SK-N-SH (cell line): ENCODE data around the gene ZFP36L1. TPM values are rescaled to one million over a fixed set of nuclear protein-coding genes. Genes with fewer than 3 reads are reported as not detected.

Source experiments
- CTCF ChIA-PET: fragments of 300-600, 350-600 bp; formaldehyde crosslinking; extraction: SDS; loops from one replicate; lab custom pipeline; 2021; lab: Yijun Ruan, JAX
- POLR2A ChIA-PET: fragments of 350-600 bp; sonication (Branson Sonifier 250); formaldehyde crosslinking; extraction: SDS; loops from one replicate; lab custom pipeline; 2020; ENCODE audit warnings: antibody characterized with exemption, inconsistent platforms; lab: Yijun Ruan, JAX
- DNase-seq: peaks from one replicate; pipeline ENCODE4 v3.0.0; 2012
- H2AFZ ChIP-seq: fragments of 200-600 bp; sonication (generic); 2 replicates; pipeline ENCODE4 v1.8.1; 2016; ENCODE audit warnings: antibody characterized with exemption, mild to moderate bottlenecking, low read depth
- H3F3A ChIP-seq: fragments of 200-600 bp; sonication (generic); replicated peaks from 2 replicates; pipeline ENCODE3; 2016; ENCODE audit warnings: antibody characterized with exemption, mild to moderate bottlenecking; ENCODE audit not compliant: insufficient read depth
- H3K27ac ChIP-seq, 2 experiments: fragments of 200-500 bp in 1 of 2; fragments of 200-600 bp in 1 of 2; sonication (Bioruptor generic) in 1 of 2; sonication (generic), shearing (Covaris generic) in 1 of 2; 2 replicates each; pipeline versions ENCODE4 v1.5.1 to v1.6.1; 2014 to 2016; ENCODE audit warnings: low read depth in 2 of 2, inconsistent platforms in 1 of 2, low read length in 1 of 2, mild to moderate bottlenecking in 1 of 2, mixed read lengths in 1 of 2
- H3K27me3 ChIP-seq: fragments of 200-600 bp; sonication (generic), shearing (Covaris generic); 2 replicates; pipeline ENCODE4 v1.6.1; 2016; ENCODE audit warnings: mixed run types; ENCODE audit not compliant: insufficient read depth
- H3K36me3 ChIP-seq, 2 experiments: fragments of 200-500 bp in 1 of 2; fragments of 200-600 bp in 1 of 2; sonication (Bioruptor generic) in 1 of 2; sonication (generic) in 1 of 2; replicated peaks in 1 of 2; 2 replicates each; pipeline versions ENCODE3 to v1.5.1; 2014 to 2016; ENCODE audit warnings: low read length in 1 of 2, mild to moderate bottlenecking in 1 of 2; ENCODE audit not compliant: insufficient read depth in 2 of 2, control insufficient read depth in 1 of 2
- H3K4me1 ChIP-seq, 2 experiments: fragments of 200-500 bp in 1 of 2; fragments of 200-600 bp in 1 of 2; sonication (Bioruptor generic) in 1 of 2; sonication (generic), shearing (Covaris generic) in 1 of 2; 2 replicates each; pipeline versions ENCODE4 v1.5.1 to v1.6.1; 2014 to 2016; ENCODE audit warnings: low read depth in 1 of 2, low read length in 1 of 2, mixed run types in 1 of 2; ENCODE audit not compliant: insufficient read depth in 2 of 2, control insufficient read depth in 1 of 2
- H3K4me2 ChIP-seq: fragments of 200-600 bp; sonication (generic), shearing (Covaris generic); 2 replicates; pipeline ENCODE4 v1.6.1; 2017; ENCODE audit warnings: mixed run types
- H3K4me3 ChIP-seq, 2 experiments: fragments of 200-500 bp in 1 of 2; fragments of 200-600 bp in 1 of 2; sonication (Bioruptor generic) in 1 of 2; sonication (generic), shearing (Covaris generic) in 1 of 2; 2 replicates each; pipeline versions ENCODE4 v1.5.1 to v1.8.1; 2014 to 2016; ENCODE audit warnings: low read depth in 2 of 2, inconsistent platforms in 1 of 2, low read length in 1 of 2, mild to moderate bottlenecking in 1 of 2, mixed read lengths in 1 of 2, moderate library complexity in 1 of 2
- H3K79me2 ChIP-seq: fragments of 200-600 bp; sonication (generic); 2 replicates; pipeline ENCODE4 v1.8.1; 2017; ENCODE audit warnings: mild to moderate bottlenecking; ENCODE audit not compliant: insufficient read depth
- H3K9ac ChIP-seq: fragments of 200-600 bp; sonication (generic); 2 replicates; pipeline ENCODE4 v1.6.1; 2017; ENCODE audit warnings: mixed run types
- H3K9me2 ChIP-seq: fragments of 200-600 bp; sonication (generic); 2 replicates; pipeline ENCODE4 v1.6.1; 2017; ENCODE audit warnings: mixed run types
- H3K9me3 ChIP-seq: fragments of 200-600 bp; sonication (generic); 2 replicates; pipeline ENCODE4 v1.6.1; 2017; ENCODE audit warnings: mixed run types, mild to moderate bottlenecking, moderate library complexity
- H4K20me1 ChIP-seq: fragments of 200-600 bp; sonication (generic); 2 replicates; pipeline ENCODE4 v1.6.1; 2017; ENCODE audit warnings: mild to moderate bottlenecking, mixed run types; ENCODE audit not compliant: insufficient read depth
- CHD2 ChIP-seq: fragments of 150-350 bp; IDR thresholded peaks from 2 replicates; pipeline ENCODE4 v1.6.1; 2018; ENCODE audit warnings: low read length; ENCODE audit not compliant: partially characterized antibody
- CTCF ChIP-seq: fragments of 200-600 bp; sonication (generic); IDR thresholded peaks from 2 replicates; pipeline ENCODE4 v1.6.1; 2017; ENCODE audit warnings: antibody characterized with exemption, mild to moderate bottlenecking, moderate library complexity
- EP300 ChIP-seq, 2 experiments: IDR thresholded peaks; 2 replicates each; pipeline versions ENCODE4 v1.4.0 to v1.6.1; 2012; ENCODE audit warnings: borderline replicate concordance in 1 of 2, low read depth in 1 of 2, low read length in 1 of 2
- EZH2phosphoT487 ChIP-seq: fragments of 200-600 bp; sonication (generic); IDR thresholded peaks from 2 replicates; pipeline ENCODE4 v1.6.1; 2017; ENCODE audit warnings: low read depth, mixed run types, mild to moderate bottlenecking, antibody characterized with exemption, moderate library complexity, borderline replicate concordance
- FOXJ3 ChIP-seq: sonication (generic); formaldehyde crosslinking; IDR thresholded peaks from 2 replicates; pipeline ENCODE4 v1.5.1; 2020; ENCODE audit warnings: mild to moderate bottlenecking, missing genetic modification reagents
- FOXM1 ChIP-seq: IDR thresholded peaks from 2 replicates; pipeline ENCODE4 v1.4.0; 2012; ENCODE audit warnings: low read depth, mild to moderate bottlenecking
- GABPA ChIP-seq: IDR thresholded peaks from 2 replicates; pipeline ENCODE4 v1.4.0; 2012; ENCODE audit warnings: low read depth, mild to moderate bottlenecking
- JUND ChIP-seq: IDR thresholded peaks from 2 replicates; pipeline ENCODE4 v1.4.0; 2012
- MEF2A ChIP-seq: IDR thresholded peaks from 2 replicates; pipeline ENCODE4 v1.4.0; 2012; ENCODE audit warnings: low read depth, borderline replicate concordance
- NFIC ChIP-seq: IDR thresholded peaks from 2 replicates; pipeline ENCODE4 v1.4.0; 2012; ENCODE audit warnings: borderline replicate concordance
- PBX3 ChIP-seq: IDR thresholded peaks from 2 replicates; pipeline ENCODE4; 2012
- POLR2AphosphoS5 ChIP-seq: IDR thresholded peaks from 2 replicates; pipeline ENCODE4 v1.6.1; 2012; ENCODE audit warnings: low read depth, low read length
- REST ChIP-seq: IDR thresholded peaks from 2 replicates; pipeline ENCODE4 v1.6.1; 2012; ENCODE audit warnings: mild to moderate bottlenecking, low read depth, low read length, moderate library complexity
- RXRA ChIP-seq: IDR thresholded peaks from 2 replicates; pipeline ENCODE4 v1.4.0; 2012; ENCODE audit warnings: low read depth, mild to moderate bottlenecking, borderline replicate concordance
- SIN3A ChIP-seq: IDR thresholded peaks from 2 replicates; pipeline ENCODE4 v1.6.1; 2012; ENCODE audit warnings: low read depth, mild to moderate bottlenecking, low read length, moderate library complexity, borderline replicate concordance
- SMC3 ChIP-seq: IDR thresholded peaks from 2 replicates; pipeline ENCODE4 v1.6.1; 2012; ENCODE audit warnings: low read depth, low read length, improper control_type of control experiment
- TAF1 ChIP-seq: IDR thresholded peaks from 2 replicates; pipeline ENCODE4 v1.6.1; 2012; ENCODE audit warnings: low read depth, mild to moderate bottlenecking, low read length, moderate library complexity, borderline replicate concordance
- TCF12 ChIP-seq: IDR thresholded peaks from 2 replicates; pipeline ENCODE4 v1.4.0; 2012
- TEAD4 ChIP-seq: IDR thresholded peaks from 2 replicates; pipeline ENCODE4 v1.4.0; 2012; ENCODE audit warnings: mild to moderate bottlenecking, borderline replicate concordance; ENCODE audit not compliant: insufficient read depth
- WGBS: methylation state at CpG from one replicate; pipeline ENCODE4 v1.1.6; 2017; ENCODE audit warnings: low lambda C conversion rate; 5-methylcytosine and 5-hydroxymethylcytosine counted together
- polyA plus RNA-seq, 3 experiments: library from polyadenylated mRNA; depleted of rRNA; stranded (reverse); fragments of >200 nt; gene quantifications; 2 replicates each; pipeline ENCODE4 v1.2.3, GENCODE V29; 2012

Gene ZFP36L1
- polyA plus RNA-seq, 1 of the 3 experiments (the other 2 are of a cell fraction): 16.5 TPM

GRCh38 chr14:68794851-68795596, 2.2 kb upstream of the ZFP36L1 start:
- H3K9me3 ChIP-seq: no peaks in the 10 kb centered on the region
- H3K9ac ChIP-seq: peak overlapping the region; percentile 98
- TF ChIP-seq TEAD4: peak; percentile 58; the same call in 1 of the 2 replicates
- 0 out of 2 replicates have a peak, but pooled peaks have one; percentile 33 for TF ChIP-seq FOXM1
- TF ChIP-seq TAF1: peak; percentile 64
- peak; percentile 51; the same call in 1 of the 2 replicates for TF ChIP-seq RXRA
- no peak for TF ChIP-seq CTCF
- TF ChIP-seq GABPA: no peak
- TF ChIP-seq EZH2phosphoT487: no peak
- TF ChIP-seq POLR2AphosphoS5: peak; percentile 84
- TF ChIP-seq NFIC: peak; percentile 92
- TF ChIP-seq SIN3A: no peak
- peak; percentile 91 for TF ChIP-seq PBX3
- TF ChIP-seq CHD2: peak; percentile 52
- peak; percentile 40; the same call in 1 of the 2 replicates for TF ChIP-seq MEF2A
- no peak for TF ChIP-seq FOXJ3 (CRISPR knock-in tag)
- peak; percentile 41; the same call in 1 of the 2 replicates for TF ChIP-seq JUND
- TF ChIP-seq TCF12: peak; percentile 92
- TF ChIP-seq EP300 (IDR thresholded peaks at IDR 0.05; ENCODE audit: borderline replicate concordance in 1 of 2, low read depth in 1 of 2, low read length in 1 of 2): peak; percentile 33 to 78; a peak in 2 of 4 replicates
- TF ChIP-seq REST: peak; percentile 49; the same call in 1 of the 2 replicates
- TF ChIP-seq SMC3: no peak
- TF ChIP-seq, all 33 proteins: peak for 13
- Histone ChIP-seq H4K20me1 (no peaks in the 10 kb centered on the region), H3K4me1 (peaks cover 6 to 21% of the 10 kb centered on the region in 2 experiments; a peak in 3 of 4 replicates), H3K36me3 (no peaks in the 10 kb centered on the region), H3K27me3 (no peaks in the 10 kb centered on the region), H3K4me3 (peak overlapping the region; percentile 60 to 71), H3F3A (peaks cover 49% of the 10 kb centered on the region), H2AFZ (peak overlapping the region; percentile 58; the same call in 1 of the 2 replicates), H3K79me2 (peaks cover 25% of the 10 kb centered on the region), H3K9me2 (no peaks in the 10 kb centered on the region), H3K27ac (peak overlapping the region; percentile 91 to 99), H3K4me2 (peak overlapping the region; percentile 88)
- POLR2A ChIA-PET: no interaction called here
- CTCF ChIA-PET: interaction anchor here (0.7 to 3.4 kb wide), 14 partner anchors 12 to 1335 kb away, joined by 3 to 22 read pairs (median 4); no protein-coding TSS in a partner anchor
- DNase-seq: peak; percentile 72
- 9% methylated on average over 26 of the region's 36 CpGs for WGBS
